ENCODE results near the gene NMB.
A peak's percentile ranks its signal among the peaks of the same experiment; 100 is the strongest.
"Not testable (repeated sequence)": the region's sequence is repeated elsewhere in the genome, so short reads cannot be mapped to it uniquely, and the experiment has no call there.

The NMB gene

DNA sequence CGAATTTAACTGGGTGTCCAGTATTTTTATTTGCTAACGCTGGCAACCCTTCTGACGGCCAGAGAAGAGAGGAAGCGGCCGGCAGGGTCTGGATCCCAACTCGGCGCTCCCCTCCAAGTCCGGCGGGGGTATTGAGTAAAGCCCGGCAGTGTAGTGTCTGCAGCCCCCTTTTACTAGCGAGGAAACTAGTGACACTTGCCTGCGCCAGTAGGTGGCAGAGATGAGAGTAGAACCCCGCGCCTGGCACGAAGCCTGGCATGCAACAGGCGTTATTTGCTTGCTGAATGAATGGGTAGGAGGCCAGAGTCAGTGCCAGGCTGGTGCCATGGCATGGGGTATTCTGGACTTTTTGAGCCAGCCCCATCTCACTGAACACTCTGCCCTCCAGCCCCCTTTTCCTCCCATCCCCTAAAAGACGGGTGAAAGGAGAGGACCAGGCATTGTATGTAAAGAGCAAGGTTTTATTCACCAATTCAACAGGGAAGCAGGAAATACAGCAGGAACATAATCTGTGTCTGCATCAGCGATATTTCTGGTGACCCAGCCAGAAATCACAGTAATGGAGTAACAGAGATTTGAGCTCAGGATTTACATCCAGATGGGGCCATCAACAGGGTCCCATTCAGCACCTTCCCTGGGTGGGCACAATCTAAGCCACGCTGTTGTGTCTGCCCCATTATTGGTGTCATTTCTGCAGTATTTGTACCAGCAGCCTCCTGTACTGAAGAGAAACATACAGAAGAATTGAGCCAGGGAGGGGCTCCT, 3.1 kb downstream of the NMB start:
- peak; percentile 94 for DNase-seq (ENCODE audit: low spot score)

DNA sequence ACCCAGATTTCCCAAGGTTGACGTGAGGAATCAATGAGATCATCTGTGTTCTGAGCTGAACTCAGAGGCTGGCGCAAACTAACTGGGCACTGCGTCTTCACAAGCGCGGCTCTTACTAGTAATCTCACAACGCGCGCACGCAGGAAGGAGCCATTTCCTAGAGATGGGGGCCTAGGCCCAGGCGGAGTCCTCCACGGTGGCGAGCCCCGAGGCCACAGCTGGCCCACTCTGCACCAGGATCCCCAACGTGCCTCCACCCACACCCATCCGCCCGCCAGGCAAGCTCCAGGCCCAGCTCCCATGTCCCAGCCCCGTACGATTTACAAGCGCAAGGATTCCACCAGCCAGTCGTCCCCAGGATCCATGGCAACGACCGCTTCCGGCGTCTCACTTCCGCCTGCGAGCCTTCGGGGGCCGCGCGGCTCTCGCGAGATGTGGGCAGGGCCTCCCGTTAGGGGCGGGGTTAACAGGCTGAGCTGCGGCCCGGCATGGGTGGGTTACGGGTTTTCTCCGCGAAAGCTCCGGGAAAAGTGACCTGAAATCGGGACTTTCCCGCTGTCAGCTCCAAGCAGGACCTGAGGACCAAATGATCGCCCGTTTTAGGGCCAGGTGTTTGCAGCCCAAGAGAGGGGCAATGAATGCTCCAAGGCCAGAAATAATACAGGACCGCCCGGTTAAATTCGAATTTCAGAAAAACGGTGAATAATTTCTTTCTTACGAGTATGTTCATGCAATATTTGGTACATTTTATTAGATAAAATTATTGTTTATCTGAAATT, 3.9 kb downstream of the NMB start, which contains the start of gene WDR73:
Gene WDR73, minus strand, starts transcription at position 374 of the 779 bp plus-strand sequence. Its CDS starts 9 bp downstream, at position 365.
- DNase-seq (ENCODE audit: low spot score): peak; percentile 98

DNA sequence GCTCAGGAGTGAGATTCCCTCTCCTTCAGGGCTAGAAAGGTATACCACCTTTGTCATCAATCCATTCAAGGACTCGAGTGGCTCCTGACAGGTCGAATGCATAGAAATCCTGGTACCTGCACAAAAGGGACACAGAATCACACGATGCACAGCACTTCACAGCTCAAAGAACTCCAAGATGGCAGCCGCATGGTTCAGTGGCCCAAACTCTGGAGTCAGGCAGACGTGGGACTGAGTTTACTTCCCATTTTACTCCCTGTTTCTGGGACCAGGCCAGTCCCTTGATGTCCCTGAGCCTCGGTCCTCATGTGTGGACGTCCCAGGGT, 4.5 kb downstream of the NMB start:
- DNase-seq (ENCODE audit: low spot score): no peak

DNA sequence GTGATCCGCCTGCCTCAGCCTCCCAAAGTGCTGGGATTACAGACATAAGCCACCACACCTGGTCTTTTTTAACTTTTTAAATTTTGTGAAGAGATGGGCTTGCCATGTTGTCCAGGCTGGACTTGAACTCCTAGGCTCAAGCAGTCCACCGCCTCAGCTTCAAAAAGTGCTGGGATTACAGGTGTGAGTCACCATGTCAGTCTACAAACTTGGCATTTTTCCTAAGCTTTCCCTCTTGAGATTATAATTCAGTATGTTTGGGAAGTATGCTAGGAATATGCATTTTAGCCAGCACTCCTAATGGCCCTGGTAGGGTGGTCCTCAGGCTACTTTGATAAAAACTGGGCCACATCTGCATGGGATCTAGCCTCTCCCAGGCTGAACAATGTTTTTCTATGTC, 8.3 kb downstream of the NMB start:
- no peak for DNase-seq (ENCODE audit: low spot score)

DNA sequence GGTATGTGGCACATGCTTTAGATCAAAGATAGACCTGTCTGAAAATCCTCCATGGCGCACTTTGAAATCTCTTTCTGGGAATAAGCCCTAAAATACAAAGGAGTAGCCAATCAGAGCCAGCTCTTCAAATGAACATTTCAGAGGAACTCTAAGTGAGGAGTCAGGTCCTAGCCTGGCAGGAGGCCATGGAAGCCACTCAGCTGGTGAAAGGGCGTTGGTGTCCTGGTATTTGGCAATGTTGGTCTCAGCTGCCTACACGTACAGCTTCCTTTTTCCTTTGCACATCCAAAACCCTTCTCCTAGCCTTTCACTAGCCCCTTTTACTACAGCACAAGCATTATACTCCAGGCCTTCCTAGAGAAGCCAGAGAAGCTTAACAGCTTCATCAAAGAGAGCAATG, 9.5 kb downstream of the NMB start:
- DNase-seq (ENCODE audit: low spot score): no peak

DNA sequence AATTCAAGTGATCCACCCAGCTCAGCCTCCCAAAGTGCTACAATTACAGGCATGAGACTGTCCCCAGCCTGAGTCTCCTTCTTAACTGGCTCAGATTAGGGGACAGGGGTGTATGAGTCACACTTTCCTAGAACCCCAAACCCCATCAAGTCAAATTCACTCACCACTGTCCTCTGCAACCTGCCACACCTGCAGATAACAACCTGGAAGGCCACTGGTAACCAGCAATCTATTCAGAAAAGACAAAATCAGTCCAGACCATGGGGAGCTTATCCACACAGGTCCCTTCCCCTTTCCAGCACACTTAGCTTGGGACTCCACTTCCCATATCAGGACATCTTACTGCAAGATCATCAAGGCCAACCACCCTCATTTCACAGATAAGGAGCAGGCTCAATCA, 10.3 kb downstream of the NMB start:
- no peak for DNase-seq (ENCODE audit: low spot score)

DNA sequence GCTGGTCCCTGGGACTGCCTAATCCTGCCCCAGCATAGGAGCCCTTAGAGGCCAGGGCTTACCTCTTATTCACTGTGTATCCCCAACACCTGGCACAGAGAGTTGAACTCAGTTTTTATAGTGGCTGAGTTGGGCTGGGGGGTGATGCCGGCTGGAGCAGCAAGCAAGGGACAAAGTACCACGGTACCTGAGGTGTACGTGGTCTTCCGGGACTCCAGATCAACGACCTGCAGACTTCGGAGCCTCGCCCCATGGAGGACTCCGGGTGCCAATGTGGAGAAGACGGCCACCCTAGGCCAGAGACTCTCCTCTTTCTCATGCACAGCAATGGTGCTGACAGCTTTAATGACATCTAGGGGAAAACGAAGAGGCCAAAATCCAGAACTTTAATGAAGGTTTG, 12.0 kb downstream of the NMB start:
- no peak for DNase-seq (ENCODE audit: low spot score)

DNA sequence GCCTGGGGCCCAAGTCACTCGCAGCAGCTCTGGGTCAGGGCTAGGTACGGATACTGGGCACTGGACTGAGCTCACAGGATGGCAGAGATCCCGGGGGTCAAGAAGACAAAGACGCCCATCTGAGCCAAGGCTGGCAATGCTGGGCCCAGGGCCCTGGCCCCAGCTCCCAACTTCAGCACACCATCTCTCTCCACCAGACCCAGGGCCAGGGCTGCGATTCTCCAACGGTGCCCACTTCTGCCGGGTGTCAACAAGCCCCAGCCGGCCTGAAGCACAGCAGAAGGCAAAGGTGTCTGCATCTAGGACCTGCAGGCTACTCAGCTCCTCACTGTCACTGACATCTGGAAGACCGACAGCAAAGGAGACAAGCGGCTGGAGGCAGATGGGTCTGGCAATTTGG, 12.5 kb downstream of the NMB start:
- no peak for DNase-seq (ENCODE audit: low spot score)

DNA sequence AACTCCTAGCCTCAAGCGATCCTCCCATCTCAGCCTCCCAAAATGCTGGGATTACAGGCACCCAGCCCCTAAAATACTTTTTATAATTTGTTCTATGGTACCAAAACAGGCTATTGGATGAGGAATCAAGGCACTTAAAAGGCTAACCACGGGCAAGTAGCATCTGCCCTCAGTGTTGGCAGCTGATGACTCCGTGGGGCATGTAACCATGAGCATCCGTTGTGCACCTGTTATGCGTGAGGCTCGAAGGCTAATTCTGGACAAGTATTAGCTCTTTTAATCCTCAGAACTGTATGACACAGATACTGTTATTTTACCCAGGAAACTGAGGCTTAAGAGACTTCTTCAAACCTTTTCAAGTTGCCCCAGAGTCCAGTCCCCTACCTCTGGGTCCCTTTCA, 14.2 kb downstream of the NMB start:
- DNase-seq (ENCODE audit: low spot score): no peak

DNA sequence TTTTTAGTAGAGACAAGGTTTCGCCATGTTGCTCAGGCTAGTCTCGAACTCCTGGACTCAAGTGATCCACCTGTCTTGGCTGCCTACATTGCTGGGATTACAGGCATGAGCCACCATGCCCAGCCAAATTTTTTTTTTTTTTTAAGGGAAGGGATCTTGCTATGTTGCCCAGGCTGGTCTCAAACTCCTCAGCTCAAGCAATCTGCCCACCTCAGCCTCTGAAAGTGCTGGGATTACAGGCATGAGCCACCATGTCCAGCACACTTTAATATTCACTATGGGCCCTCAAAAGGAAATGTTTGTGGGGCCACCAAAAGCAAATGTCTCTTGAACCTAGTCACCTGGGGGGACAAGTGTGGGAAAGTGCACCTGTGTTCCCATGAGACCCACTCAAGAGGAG, 15.4 kb downstream of the NMB start:
- DNase-seq (ENCODE audit: low spot score): not testable (repeated sequence)

DNA sequence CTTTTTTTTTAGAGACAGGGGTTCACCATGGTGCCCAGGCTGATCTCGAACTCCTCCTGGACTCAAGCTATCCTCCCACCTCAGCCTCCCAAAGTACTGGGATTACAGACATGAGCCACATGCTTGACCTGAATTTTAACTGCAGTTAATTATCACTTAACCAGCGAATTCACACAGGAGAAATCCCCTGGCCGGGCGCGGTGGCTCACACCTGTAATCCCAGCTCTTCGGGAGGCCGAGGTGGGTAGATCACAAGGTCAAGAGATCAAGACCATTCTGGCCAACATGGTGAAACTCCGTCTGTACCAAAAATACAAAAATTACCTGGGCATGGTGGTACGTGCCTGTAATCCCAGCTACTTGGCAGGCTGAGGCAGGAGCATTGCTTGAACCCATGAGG, 16.1 kb downstream of the NMB start:
- not testable (repeated sequence) for DNase-seq (ENCODE audit: low spot score)

DNA sequence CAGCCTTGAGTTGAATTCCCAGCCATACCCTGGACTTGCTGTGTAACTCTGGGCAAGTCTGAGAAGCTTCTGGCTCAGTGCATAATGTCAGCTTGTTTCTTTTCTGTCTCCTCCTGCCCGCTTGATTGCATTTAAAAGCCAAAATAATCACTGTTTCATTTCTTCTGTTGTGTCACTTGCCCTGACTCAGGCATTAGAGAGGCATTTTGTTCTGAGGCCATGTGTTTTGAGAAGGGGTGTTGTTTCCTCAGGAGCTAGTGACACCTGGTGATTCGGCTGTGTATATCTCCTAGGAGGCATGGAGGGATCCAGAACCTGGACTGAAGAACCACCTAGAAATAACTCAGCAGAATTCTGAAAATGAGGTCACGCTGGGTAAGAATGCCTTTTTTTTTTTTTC, 19.9 kb downstream of the NMB start:
- DNase-seq (ENCODE audit: low spot score): peak; percentile 59

DNA sequence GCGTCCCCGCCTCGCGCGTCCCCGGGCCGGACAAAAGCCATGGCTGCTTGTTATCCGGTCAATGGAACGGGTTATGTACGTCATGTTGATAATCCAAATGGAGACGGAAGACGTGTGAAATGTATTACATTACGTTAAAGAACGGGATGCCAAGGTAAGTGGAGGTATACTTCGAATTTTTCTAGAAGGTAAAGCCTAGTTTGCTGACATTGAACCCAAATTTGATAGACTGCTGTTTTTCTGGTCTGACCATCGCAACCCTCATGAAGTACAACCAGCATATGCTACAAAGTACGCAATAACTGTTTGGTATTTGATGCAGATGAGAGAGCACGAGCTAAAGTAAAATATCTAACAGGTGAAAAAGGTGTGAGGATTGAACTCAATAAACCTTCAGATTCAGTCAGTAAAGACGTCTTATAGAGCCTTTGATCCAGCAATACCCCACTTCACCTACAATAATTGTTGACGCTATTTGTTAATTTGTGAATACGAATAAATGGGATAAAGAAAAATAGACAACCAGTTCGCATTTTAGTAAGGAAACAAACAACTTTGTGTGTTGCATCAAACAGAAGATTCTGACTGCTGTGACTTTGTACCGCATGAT, 23.7 kb downstream of the NMB start:
- DNase-seq (ENCODE audit: low spot score): no peak

DNA sequence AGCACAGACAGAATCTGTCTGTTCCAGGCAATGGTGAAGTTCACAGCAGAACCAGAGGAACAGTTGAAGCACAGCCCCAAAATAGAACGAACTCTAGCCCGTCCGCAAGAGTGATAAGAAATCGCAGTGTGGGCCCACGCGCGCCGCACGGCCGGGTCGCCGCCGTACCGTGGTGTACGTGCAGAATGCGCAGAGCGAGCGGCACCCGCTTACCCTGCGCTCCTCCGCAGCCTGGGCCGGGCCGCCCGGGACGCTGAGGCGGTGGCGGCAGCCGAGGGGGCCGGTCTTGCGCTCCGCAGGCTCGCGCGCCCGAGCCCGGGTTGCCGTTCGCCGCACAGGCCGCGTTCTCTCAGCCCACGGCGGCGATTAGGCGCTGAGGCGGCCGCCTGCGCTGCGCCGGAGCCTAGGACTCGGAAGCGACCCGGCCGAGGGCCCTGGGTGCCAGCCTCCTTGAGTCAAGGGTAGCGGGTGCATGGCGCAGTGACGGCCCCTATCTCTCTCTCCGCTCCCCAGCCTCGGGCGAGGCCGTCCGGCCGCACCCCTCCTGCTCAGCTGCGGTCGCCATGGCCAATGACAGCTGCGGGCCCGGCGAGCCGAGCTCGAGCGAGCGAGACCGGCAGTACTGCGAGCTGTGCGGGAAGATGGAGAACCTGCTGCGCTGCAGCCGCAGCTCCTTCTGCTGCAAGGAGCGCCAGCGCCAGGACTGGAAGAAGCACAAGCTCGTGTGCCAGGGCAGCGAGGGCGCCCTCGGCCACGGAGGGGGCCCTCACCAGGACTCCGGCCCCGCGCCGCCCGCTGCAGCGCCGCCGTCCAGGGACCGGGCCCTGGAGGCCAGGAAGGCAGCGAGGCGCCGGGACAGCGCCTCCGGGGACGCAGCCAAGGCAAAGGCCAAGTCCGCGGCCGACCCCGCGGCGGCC, 24.4 kb downstream of the NMB start:
- DNase-seq (ENCODE audit: low spot score): peak; percentile 66

DNA sequence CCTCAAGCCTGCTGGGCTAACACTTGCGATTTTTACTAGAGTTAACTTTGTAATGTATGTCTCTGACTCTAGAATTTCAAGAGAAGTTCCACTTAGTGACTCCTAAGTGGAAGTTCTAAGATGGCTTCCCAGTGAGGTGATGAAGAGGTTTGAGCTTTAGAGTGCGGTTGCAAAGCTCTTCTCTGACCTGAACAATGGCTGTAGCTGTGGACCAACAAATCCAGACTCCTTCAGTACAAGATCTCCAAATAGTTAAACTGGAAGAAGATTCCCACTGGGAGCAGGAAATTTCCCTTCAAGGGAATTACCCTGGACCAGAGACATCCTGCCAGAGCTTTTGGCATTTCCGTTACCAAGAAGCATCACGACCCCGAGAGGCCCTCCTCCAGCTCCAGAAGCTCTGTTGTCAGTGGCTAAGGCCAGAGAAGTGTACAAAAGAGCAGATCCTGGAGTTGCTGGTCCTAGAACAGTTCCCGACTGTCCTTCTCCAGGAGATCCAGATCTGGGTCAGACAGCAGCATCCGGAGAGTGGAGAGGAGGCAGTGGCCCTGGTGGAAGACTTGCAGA, 26.2 kb downstream of the NMB start:
- no peak for DNase-seq (ENCODE audit: low spot score)

DNA sequence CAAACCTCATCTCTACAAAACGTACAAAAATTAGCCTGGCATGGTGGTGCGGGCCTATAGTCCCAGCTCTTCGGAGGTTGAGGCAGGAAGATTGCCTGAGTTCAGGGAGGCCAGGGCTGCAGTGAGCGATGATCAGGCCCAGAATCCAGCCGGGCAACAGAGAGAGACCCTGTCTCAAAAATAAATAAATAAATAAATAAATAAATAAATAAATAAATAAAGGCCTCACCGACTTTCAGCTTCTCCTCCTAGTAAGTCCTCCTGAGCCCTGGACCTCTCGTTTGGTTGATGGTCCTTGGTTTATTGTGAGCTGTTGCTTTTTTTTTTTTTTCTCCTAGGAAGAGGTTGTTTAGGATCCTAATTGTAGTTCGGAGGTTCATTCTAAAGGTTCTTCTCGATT, 29.0 kb downstream of the NMB start:
- DNase-seq (ENCODE audit: low spot score): no peak

DNA sequence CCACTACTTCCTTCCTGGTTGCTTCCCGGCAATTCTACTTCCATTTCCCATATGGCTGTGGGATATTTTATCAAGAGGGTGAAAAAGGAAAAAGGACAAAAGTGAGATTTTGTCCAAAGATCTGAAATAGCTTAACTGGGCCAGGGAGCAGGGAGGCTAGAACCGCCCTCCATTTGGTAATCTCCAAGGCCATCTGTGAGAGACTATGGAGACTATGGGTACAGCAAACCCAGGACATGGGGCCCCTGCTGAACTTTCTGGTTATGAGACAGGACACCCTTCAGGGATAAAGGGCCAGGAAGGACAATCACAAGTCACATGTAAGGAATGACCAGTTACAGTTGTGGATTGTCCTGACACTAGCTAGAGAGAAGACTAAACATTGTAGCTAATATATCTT, 32.9 kb downstream of the NMB start:
- DNase-seq (ENCODE audit: low spot score): no peak

DNA sequence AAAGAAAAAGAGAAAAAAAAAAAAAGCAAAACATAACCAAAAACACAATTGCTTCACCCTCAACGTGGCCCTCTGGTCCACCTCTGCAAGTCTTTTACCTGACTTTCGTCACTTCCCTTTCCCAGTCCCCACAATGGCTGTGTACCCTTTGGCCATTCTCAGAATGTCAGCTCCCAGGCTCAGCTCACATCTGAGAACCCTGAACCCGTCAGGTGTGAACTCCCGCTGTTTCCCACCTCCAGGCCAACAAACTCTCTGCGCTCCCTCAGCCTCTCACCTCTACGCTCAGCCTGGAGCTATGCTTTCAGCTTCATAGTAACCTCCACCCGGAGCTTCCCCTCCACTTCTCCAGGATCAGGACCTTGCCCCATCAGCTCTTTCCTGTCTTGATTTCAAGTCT, 33.6 kb downstream of the NMB start:
- no peak for DNase-seq (ENCODE audit: low spot score)

DNA sequence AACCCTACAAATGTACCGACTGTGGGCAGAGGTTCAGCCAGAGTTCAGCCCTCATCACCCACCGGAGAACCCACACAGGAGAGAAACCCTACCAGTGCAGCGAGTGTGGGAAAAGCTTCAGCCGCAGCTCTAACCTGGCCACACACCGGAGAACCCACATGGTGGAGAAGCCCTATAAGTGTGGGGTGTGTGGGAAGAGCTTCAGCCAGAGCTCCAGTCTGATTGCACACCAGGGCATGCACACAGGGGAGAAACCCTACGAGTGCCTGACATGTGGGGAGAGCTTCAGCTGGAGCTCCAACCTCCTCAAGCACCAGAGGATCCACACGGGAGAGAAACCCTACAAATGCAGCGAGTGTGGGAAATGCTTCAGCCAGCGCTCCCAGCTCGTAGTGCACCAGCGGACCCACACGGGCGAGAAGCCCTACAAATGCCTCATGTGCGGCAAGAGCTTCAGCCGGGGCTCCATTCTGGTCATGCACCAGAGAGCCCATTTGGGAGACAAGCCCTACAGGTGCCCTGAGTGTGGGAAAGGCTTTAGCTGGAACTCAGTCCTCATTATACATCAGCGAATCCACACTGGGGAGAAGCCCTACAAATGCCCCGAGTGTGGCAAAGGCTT, 36.5 kb downstream of the NMB start:
- DNase-seq (ENCODE audit: low spot score): no peak

DNA sequence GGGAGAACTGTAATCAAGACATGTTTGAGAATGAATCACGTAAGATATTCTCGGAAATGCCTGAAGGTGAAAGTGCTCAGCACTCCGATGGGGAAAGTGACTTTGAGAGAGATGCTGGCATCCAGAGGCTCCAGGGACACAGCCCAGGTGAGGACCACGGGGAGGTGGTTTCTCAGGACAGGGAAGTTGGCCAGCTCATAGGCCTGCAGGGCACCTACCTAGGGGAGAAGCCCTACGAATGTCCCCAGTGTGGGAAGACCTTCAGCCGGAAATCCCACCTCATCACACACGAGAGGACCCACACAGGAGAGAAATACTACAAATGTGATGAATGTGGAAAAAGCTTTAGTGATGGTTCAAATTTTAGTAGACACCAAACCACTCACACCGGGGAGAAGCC, 37.4 kb downstream of the NMB start:
- DNase-seq (ENCODE audit: low spot score): no peak

DNA sequence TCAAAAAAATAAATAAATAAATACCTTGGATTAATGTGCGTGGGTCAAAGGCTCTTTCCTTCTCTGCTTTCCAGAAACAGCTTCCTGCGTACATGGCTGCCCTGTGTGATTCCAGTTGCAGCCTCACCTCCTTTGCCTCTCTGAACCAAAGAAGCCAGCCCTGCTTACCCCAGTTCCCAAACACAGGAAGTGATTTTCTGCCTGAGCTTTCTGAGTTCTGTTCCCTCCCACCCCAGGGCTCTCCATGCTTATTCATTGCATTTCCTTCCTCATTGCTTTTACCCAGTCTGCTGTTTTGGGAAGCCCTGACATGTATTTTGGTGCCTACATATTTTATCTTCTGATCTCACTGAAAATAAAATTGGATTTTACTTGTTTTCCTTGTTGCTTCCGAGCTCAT, 41.8 kb downstream of the NMB start:
- no peak for DNase-seq (ENCODE audit: low spot score)

Data from Ammon's horn (tissue), 1 donor.